Ureter (tissue), 1 donor: ENCODE data around the gene PRICKLE3. TPM values are rescaled to one million over a fixed set of nuclear protein-coding genes. Genes with fewer than 3 reads are reported as not detected.
A peak's percentile ranks its signal among the peaks of the same experiment; 100 is the strongest.
"Not testable (repeated sequence)": the region's sequence is repeated elsewhere in the genome, so short reads cannot be mapped to it uniquely, and the experiment has no call there.

ENCODE experiments used
- DNase-seq: peaks from one replicate; pipeline ENCODE4 v3.0.0-alpha.2; 2020; ENCODE audit warnings: low spot score
- total RNA-seq: library from RNA; stranded (reverse); gene quantifications from one replicate; pipeline ENCODE4 v1.2.4, GENCODE V29; 2023
- donor health status: DM: yes; HTN: yes; CAD: no.

Gene PRICKLE3
- total RNA-seq, 1 donor from 2014 or later, result 24.7 TPM

DNA sequence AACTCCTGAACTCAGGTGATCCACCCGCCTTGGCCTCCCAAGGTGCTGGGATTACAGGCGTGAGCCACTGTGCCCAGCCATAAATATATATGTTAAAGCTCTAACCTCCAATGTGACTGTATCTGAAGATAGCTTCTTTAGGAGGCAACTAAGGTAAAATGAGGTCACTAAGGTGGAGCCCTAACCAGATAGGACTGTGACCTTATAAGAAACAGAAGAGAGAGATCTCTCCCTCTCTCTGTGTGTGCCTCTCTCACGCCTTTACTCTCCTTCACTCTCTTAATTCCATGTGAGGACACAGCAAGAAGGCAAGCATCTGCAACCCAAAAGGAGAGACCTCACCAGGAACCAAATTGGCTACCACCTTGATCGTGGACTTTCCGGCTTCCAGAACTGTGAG, 24.5 kb downstream of the PRICKLE3 start:
- no peak for DNase-seq

- no peak for DNase-seq
Measured at GRCh38 chrX:49160908-49161307, 25.3 kb downstream of the PRICKLE3 start.

DNA sequence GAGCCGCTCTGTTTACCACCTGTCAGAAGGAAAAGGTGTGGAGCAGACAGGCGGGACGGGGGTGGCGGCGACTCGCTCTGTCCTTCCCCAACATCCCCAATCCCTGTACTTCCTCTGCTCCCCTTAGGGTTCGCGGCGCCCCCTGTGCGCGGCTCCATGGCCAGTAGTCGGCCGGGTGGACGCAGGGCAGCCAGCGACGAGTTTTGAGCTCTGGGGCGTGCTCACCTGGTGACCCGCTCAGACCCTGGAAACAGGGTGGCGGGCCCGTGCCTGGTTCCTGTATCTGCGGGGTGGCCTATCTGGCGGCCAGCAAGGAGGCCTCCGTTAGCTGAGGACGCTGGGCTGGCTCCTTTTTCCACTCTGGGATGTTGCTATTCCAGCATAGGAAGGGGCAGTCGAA, 29.0 kb downstream of the PRICKLE3 start:
- no peak for DNase-seq

DNA sequence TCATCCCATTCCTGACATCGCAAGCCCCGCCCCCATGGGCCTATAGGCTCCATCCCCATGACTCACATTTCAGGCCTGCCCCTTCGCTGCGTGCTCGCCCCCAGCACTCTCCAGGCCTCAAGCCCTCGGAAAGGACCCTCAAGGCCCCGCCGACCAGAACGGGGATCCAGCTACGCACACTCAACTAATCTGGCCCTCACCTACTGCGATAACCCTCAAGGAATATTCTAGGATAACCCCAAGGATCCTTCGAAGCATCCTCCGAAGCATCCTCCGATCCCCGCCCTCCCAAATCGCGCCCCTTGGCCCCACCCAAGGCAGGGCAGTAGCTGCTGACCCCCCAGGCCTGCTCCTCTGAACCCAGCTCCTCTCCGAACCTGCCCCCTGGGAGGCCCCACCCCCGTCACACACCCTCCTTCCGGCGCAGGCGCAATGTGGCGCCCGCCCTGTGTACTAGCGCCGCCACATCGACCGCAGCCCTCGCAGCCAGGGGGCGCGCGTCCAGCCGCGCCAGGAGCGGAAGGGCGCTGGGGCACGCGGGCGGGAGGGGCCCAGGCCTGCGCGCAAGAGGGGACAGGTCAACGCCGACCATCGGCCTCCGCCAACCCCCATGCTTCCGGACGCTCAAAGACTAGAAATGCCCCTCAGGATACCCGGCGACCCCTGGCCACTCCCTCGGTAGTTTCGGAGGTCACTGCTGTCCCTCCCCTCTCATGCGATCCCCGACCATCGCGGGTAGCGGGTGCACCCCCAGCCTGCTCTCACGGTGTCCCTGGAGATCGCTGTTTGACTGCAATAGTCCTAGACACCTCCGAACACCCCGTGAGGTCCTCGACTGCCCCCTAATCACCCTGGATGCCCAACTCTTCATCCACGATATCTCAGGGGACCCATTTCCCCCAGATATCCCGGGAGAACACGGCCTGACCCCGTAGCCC, 30.0 kb downstream of the PRICKLE3 start:
- DNase-seq, result peak; percentile 92

- DNase-seq, result peak; percentile 67
Measured at GRCh38 chrX:49155243-49155899, 30.8 kb downstream of the PRICKLE3 start.

- DNase-seq, result no peak
Measured at GRCh38 chrX:49153467-49153866, 32.7 kb downstream of the PRICKLE3 start.

DNA sequence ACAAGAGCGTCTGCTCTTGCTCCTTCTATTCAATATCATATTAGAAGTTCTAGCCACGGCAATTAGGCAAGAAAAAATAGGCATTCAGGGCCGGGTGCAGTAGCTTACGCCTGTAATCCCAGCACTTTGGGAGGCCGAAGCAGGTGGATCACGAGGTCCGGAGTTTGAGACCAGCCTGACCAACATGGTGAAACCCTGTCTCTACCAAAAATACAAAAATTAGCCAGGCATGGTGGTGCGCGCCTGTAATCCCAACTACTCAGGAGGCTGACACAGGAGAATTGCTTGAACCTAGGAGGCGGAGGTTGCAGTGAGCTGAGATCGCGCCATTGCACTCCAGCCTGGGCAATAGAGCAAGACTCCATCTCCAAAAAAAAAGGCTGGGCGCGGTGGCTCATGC, 36.9 kb downstream of the PRICKLE3 start:
- DNase-seq, result not testable (repeated sequence)

DNA sequence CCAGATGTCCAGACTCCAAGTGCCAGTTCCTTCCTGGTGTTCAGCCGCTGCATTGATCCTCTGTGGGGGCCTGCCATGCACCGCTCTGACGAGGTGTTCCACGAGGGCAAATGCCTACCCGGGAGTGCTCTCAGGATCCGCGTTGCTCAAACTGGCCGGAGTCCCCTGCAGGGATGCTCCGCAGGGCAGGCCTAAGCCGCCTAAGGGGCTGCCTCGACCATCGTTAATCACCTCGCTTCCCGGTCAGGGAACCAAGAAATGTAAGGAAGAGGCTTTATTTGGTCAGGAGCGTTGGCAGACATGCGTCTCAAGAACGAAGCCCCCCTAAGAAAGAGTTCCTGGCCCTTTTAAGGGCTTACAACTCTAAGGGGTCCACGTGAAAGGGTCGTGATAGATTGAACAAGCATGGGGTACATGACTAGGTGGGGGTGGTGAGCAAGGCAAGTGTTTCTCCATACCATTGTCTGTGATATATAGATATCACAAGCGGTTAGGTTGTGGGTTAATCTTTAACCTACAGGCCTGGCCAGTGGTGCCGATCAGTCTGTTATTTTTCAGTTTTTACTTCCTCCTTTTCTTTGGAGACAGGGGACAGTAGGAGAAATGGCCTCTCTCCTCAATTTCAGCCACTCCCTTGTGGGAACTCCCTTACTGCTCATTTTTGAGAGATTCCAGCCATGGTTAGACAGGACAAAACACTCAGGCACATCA, 37.6 kb downstream of the PRICKLE3 start:
- DNase-seq, result not testable (repeated sequence)

DNA sequence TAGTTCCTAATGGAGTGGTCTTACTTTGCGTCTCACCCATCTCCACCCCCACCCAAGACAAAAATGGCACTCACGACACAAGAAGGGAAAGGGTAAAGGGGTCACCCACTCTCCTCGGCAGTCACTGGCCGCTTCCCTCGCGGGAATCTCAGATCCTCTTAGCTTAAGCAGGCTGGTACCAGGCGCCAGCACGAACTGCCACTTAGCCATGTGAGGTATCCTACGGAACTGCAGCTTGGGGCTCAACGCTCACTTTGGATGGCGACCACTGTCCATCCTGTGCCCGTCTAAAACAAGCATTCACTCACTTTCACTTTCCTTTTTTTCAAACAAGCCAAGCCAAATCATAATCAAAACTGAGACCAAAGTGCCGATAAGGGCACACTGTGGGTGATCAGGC, 38.2 kb downstream of the PRICKLE3 start:
- no peak for DNase-seq

DNA sequence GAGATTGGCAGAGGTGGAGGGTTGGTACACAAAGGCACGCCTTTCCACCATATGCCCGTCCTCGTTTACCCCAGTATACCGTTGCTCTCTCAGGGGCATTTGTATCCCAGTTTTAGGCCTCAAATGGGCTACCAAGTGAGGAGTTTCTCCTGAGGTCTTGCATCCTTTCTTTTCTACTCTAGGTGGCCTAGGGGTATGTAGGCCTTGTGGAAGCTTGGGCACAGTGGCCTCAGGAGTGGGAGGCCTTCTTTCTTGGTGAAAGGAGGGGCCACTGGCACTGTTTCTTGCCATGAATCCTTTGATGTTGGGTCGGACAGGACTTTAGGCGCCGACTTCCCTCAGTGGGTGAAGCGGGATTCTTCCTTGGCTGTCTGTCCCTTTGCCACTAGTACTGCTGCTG, 38.9 kb downstream of the PRICKLE3 start:
- no peak for DNase-seq

GRCh38 chrX:49143154-49143553, 43.0 kb downstream of the PRICKLE3 start:
- DNase-seq, result not testable (repeated sequence)

DNA sequence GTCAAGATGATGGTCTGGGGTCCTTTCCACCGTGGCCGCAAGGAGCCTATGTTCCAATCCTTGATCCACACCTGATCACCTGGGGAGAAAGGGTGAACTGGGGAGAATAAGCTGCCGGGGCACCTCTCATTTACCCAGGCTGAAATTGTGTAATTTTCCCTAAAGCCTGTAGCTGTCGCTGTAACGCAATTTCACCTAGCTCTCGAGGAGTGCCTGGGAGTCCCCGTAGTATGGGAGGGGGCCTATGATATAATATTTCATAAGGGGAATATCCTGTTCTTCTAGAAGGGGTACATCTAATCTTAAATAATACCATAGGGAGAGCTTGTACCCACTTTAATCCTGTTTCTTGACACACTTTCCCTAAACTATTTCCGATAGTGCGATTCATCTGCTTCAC, 43.9 kb downstream of the PRICKLE3 start:
- DNase-seq, result not testable (repeated sequence)

DNA sequence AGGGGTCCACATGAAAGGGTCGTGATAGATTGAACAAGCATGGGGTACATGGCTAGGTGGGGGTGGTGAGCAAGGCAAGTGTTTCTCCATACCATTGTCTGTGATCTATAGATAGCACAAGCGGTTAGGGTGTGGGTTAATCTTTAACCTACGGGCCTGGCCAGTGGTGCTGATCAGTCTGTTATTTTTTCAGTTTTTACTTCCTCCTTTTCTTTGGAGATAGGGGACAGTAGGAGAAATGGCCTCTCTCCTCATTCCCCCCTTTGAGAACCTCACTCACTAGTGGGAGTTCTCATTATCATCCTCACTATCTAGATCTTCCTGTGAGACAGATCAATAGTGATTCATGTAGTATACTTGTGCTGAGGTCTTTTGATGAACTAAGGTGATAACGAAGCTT, 46.5 kb downstream of the PRICKLE3 start:
- no peak for DNase-seq

DNA sequence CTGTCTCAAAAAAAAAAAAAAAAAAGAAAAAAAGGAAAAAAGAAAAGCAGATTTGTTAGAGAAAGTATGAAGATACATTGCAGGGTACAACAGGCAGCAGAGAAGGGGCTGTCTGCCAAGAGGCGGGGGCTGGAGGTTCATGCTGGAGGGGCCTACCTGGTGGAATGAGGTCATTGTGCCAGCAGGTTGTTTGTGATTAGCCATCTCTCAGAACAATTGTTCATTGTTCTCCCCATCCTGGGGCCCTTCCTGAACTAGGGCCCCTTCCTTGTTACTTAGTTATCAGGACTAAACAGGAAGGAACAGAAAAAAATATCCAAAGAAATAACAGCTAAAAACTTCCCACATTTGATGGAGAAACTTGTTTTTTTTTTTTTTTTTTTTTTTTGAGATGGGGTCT, 48.7 kb downstream of the PRICKLE3 start:
- no peak for DNase-seq

GRCh38 chrX:49133759-49134158, 52.4 kb downstream of the PRICKLE3 start:
- DNase-seq, result no peak

DNA sequence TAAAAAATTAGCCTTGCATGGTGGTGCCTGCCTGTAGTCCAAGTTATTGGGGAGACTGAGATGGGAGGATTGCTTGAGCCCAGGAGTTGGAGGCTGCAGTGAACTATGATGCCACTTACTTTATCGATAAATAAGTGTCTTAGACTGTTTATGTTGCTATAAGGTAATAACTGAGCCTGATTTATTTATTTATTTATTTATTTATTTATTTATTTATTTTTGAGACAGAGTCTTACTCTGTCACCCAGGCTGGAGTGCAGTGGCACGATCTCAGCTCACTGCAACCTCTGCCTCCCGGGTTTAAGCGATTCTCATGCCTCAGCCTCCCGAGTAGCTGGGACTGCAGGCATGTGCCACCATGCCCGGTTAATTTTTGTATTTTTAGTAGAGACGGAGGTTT, 53.9 kb downstream of the PRICKLE3 start:
- not testable (repeated sequence) for DNase-seq

DNA sequence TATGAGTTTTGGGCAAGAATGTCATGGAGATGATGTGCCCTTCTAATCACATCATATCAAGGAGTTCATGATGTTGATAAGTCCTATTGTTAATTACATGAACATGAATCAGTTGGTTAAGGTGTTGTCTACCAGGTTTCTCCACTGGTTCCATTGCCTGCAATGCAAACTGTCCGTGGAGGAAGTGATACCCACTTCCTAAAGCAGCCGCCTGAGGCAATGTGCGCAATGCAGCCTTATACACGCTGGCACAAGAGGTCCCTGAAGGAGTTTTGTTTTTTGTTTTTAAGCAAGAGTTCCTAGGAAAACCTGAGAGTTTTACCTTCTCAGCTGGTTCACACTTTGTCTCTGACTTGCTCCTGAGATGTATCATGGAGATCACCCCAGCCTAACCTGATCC, 56.7 kb downstream of the PRICKLE3 start:
- DNase-seq, result no peak

GRCh38 chrX:49127742-49128258, 58.4 kb downstream of the PRICKLE3 start:
- DNase-seq, result not testable (repeated sequence)
